Trophoblast cell (in vitro differentiated cells and primary cell): ENCODE data around the gene PSG2.
"Not testable (repeated sequence)": the region's sequence is repeated elsewhere in the genome, so short reads cannot be mapped to it uniquely, and the experiment has no call there.

Experiments used
- DNase-seq, 2 donors: peaks; one replicate each; pipeline ENCODE4 v3.0.0-alpha.2; 2016
- H2AFZ ChIP-seq: 2 replicates; pipeline ENCODE4 v1.6.1; 2013; ENCODE audit warnings: low read length, moderate library complexity, mild to moderate bottlenecking; ENCODE audit not compliant: insufficient read depth, poor library complexity
- H2AK5ac ChIP-seq: 2 replicates; pipeline ENCODE4 v1.6.1; 2013; ENCODE audit warnings: mild to moderate bottlenecking, low read length
- H2BK120ac ChIP-seq: 2 replicates; pipeline ENCODE4 v1.6.1; 2013; ENCODE audit warnings: low read length, mild to moderate bottlenecking, moderate library complexity; ENCODE audit not compliant: insufficient read depth, poor library complexity
- H2BK12ac ChIP-seq: 2 replicates; pipeline ENCODE4 v1.6.1; 2013; ENCODE audit warnings: mild to moderate bottlenecking, low read length, moderate library complexity
- H2BK5ac ChIP-seq: 2 replicates; pipeline ENCODE4 v1.6.1; 2013; ENCODE audit warnings: low read length, low read depth, moderate library complexity, mild to moderate bottlenecking; ENCODE audit not compliant: poor library complexity
- H3K14ac ChIP-seq: 2 replicates; pipeline ENCODE4 v1.6.1; 2013; ENCODE audit warnings: mild to moderate bottlenecking, low read length
- H3K18ac ChIP-seq: 2 replicates; pipeline ENCODE4 v1.6.1; 2013; ENCODE audit warnings: mild to moderate bottlenecking, low read length
- H3K23ac ChIP-seq: 2 replicates; pipeline ENCODE4 v1.6.1; 2013; ENCODE audit warnings: low read length
- H3K27ac ChIP-seq: 2 replicates; pipeline ENCODE4 v1.5.1; 2013; ENCODE audit warnings: low read depth, mild to moderate bottlenecking, inconsistent platforms, low read length, moderate library complexity
- H3K27me3 ChIP-seq: 2 replicates; pipeline ENCODE4 v1.6.1; 2013; ENCODE audit warnings: inconsistent platforms, mild to moderate bottlenecking, low read length, moderate library complexity; ENCODE audit not compliant: insufficient read depth
- H3K36me3 ChIP-seq, 2 experiments: 1 replicate in 1 of 2; 2 replicates in 1 of 2; pipeline ENCODE4 v1.6.1; 2013; ENCODE audit warnings: low read length in 2 of 2, mild to moderate bottlenecking in 2 of 2, moderate library complexity in 1 of 2; ENCODE audit not compliant: insufficient read depth in 2 of 2, control insufficient read depth in 1 of 2
- H3K4ac ChIP-seq: 2 replicates; pipeline ENCODE4 v1.6.1; 2013; ENCODE audit warnings: low read depth, mild to moderate bottlenecking, low read length, moderate library complexity
- H3K4me1 ChIP-seq, 2 experiments: 1 replicate in 1 of 2; 2 replicates in 1 of 2; pipeline ENCODE4 v1.6.1; 2013; ENCODE audit warnings: low read length in 2 of 2, mild to moderate bottlenecking in 2 of 2, moderate library complexity in 1 of 2; ENCODE audit not compliant: insufficient read depth in 2 of 2, control insufficient read depth in 1 of 2
- H3K4me2 ChIP-seq: 2 replicates; pipeline ENCODE4 v1.6.1; 2013; ENCODE audit warnings: inconsistent platforms, mild to moderate bottlenecking, low read length, moderate library complexity
- H3K4me3 ChIP-seq: 2 replicates; pipeline ENCODE4 v1.5.1; 2013; ENCODE audit warnings: mild to moderate bottlenecking, low read depth, low read length, inconsistent platforms
- H3K79me1 ChIP-seq: one replicate; pipeline ENCODE4 v1.6.1; 2013; ENCODE audit warnings: low read length
- H3K79me2 ChIP-seq: 2 replicates; pipeline ENCODE4 v1.6.1; 2013; ENCODE audit warnings: low read length, mild to moderate bottlenecking; ENCODE audit not compliant: control insufficient read depth, insufficient read depth, poor library complexity
- H3K9ac ChIP-seq: 2 replicates; pipeline ENCODE4 v1.6.1; 2013; ENCODE audit warnings: mild to moderate bottlenecking, low read length
- H3K9me3 ChIP-seq: 2 replicates; pipeline ENCODE4 v1.6.1; 2013; ENCODE audit warnings: low read depth, mild to moderate bottlenecking, control low read depth, inconsistent platforms, low read length; ENCODE audit not compliant: insufficient read depth
- H4K12ac ChIP-seq: 2 replicates; pipeline ENCODE4 v1.6.1; 2013; ENCODE audit warnings: low read depth, mild to moderate bottlenecking, low read length, moderate library complexity
- H4K8ac ChIP-seq: 2 replicates; pipeline ENCODE4 v1.6.1; 2013; ENCODE audit warnings: low read depth, mild to moderate bottlenecking, low read length, moderate library complexity
- H4K91ac ChIP-seq: one replicate; pipeline ENCODE4 v1.6.1; 2013; ENCODE audit warnings: low read depth, mild to moderate bottlenecking, low read length, moderate library complexity
- WGBS: extraction: QIAGEN DNeasy Blood & Tissue Kit; methylation state at CpG from one replicate; pipeline ENCODE4 v1.1.7; 2013; ENCODE audit warnings: missing lambda C conversion rate; ENCODE audit not compliant: insufficient read length, insufficient coverage; ENCODE audit errors: extremely low coverage; 5-methylcytosine and 5-hydroxymethylcytosine counted together

The PSG2 gene

DNA sequence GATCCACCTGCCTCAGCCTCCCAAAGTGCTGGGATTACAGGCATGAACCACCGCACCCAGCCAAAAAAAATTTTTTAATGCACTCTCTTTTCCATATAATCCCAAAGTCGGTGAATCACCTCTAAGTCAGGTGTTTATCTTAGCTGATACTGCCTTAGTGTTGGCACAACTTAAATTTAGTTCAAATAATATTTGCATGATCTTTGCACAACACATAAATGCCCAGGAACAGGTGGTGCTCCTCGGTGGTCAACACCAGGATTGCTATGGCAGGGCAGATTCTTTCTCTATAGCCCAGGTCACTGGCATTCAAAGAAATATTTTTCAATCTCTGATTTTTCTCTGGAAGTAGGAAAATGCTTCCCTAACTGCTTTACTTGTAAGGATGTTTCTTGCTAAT, 33.9 kb upstream of the PSG2 start:
- not testable (repeated sequence) for H3K79me1 ChIP-seq, H3K79me2 ChIP-seq, H3K9ac ChIP-seq, H3K27ac ChIP-seq, H3K36me3 ChIP-seq, H3K4me2 ChIP-seq, H4K8ac ChIP-seq, H4K12ac ChIP-seq, H2BK120ac ChIP-seq, H2BK12ac ChIP-seq, H3K9me3 ChIP-seq, DNase-seq, H3K4me3 ChIP-seq, H3K27me3 ChIP-seq, H2AFZ ChIP-seq, H2AK5ac ChIP-seq, H2BK5ac ChIP-seq, H3K14ac ChIP-seq, H3K23ac ChIP-seq, H3K4ac ChIP-seq, H3K18ac ChIP-seq, H4K91ac ChIP-seq, H3K4me1 ChIP-seq
- no CpG with 5 or more reads among the region's 3 CpGs for whole genome bisulfite sequencing

GRCh38 chr19:43115548-43115947, 33.0 kb upstream of the PSG2 start:
- H3K4ac ChIP-seq, H3K36me3 ChIP-seq, H3K9me3 ChIP-seq, H2AFZ ChIP-seq, H2AK5ac ChIP-seq, DNase-seq, H3K4me3 ChIP-seq, H4K12ac ChIP-seq, H3K4me1 ChIP-seq, H3K9ac ChIP-seq, H4K8ac ChIP-seq, H2BK12ac ChIP-seq, H3K23ac ChIP-seq, H4K91ac ChIP-seq, H3K79me1 ChIP-seq, H2BK120ac ChIP-seq, H3K27ac ChIP-seq, H3K18ac ChIP-seq, H3K27me3 ChIP-seq, H3K79me2 ChIP-seq, H3K4me2 ChIP-seq, H3K14ac ChIP-seq, H2BK5ac ChIP-seq: not testable (repeated sequence)
- WGBS = no CpG with 5 or more reads among the region's 1 CpG

DNA sequence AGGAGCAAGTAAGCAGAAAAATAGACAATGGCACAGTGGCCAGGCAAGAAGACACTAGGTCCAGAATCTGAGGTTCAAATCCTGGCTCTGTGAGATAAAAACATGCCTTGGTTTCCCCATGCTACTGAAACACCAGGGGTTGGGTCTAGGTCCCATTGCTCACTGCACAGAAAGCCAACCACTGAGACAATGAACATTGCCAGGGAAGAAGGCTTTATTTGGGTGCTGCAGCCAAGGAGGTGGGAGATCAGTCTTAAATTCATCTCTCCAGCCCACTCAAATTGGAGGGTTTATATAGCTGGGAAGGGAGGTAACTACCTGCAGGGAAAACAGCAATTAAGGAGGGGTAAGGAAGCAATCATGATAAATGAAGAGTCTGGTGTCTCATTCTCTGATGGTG, 32.6 kb upstream of the PSG2 start:
- not testable (repeated sequence) for H4K8ac ChIP-seq, H3K36me3 ChIP-seq, H2BK5ac ChIP-seq, H2AK5ac ChIP-seq, H3K18ac ChIP-seq, H3K27me3 ChIP-seq, H3K4ac ChIP-seq, H4K12ac ChIP-seq, H2AFZ ChIP-seq, H2BK120ac ChIP-seq, H3K23ac ChIP-seq, H3K79me1 ChIP-seq, H3K9me3 ChIP-seq, DNase-seq, H3K14ac ChIP-seq, H3K27ac ChIP-seq, H3K4me2 ChIP-seq, H3K9ac ChIP-seq, H3K79me2 ChIP-seq, H3K4me3 ChIP-seq, H3K4me1 ChIP-seq, H4K91ac ChIP-seq, H2BK12ac ChIP-seq

DNA sequence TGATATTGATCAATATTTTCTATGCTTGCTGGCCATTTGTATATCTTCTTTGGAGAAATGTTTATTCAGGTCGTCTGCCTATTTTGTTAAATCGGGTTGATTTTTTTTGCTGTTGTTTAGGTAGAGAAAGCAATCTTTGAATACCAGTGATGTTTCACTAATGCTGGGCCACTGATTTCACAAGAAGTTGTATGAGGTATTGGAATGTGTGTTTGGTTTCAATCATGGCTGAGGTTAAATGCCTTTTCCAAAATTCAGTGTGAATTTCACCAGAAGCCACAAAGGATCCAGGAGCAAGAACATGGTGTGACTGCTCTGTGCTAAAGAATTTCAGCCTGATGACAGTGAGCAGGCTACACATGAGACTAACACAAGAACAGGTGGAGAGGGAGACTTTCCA, 32.1 kb upstream of the PSG2 start:
- not testable (repeated sequence) for H4K12ac ChIP-seq, H2BK12ac ChIP-seq, H3K79me1 ChIP-seq, H3K4me2 ChIP-seq, H4K8ac ChIP-seq, H3K27ac ChIP-seq, H3K4ac ChIP-seq, H3K4me3 ChIP-seq, H3K9me3 ChIP-seq, H3K18ac ChIP-seq, H2AFZ ChIP-seq, H3K4me1 ChIP-seq, H3K36me3 ChIP-seq, H2BK120ac ChIP-seq, H3K79me2 ChIP-seq, H2BK5ac ChIP-seq, H3K23ac ChIP-seq, H3K14ac ChIP-seq, H3K27me3 ChIP-seq, H4K91ac ChIP-seq, H3K9ac ChIP-seq, H2AK5ac ChIP-seq
- WGBS = no CpG with 5 or more reads among the region's 2 CpGs
- DNase-seq = peak; percentile 37 to 79

GRCh38 chr19:43107401-43107800, 24.9 kb upstream of the PSG2 start:
- H3K79me2 ChIP-seq, H3K4me3 ChIP-seq, DNase-seq, H2AFZ ChIP-seq, H3K4ac ChIP-seq, H3K79me1 ChIP-seq, H3K4me2 ChIP-seq, H3K23ac ChIP-seq, H3K18ac ChIP-seq, H2BK120ac ChIP-seq, H3K14ac ChIP-seq, H2AK5ac ChIP-seq, H3K4me1 ChIP-seq, H3K9ac ChIP-seq, H3K27ac ChIP-seq, H2BK12ac ChIP-seq, H4K8ac ChIP-seq, H2BK5ac ChIP-seq, H3K36me3 ChIP-seq, H3K27me3 ChIP-seq, H4K91ac ChIP-seq, H3K9me3 ChIP-seq, H4K12ac ChIP-seq: not testable (repeated sequence)
- WGBS = no CpG with 5 or more reads among the region's 1 CpG
